GM18861 (cell line): ENCODE results near the gene NXF3.
"Not testable (repeated sequence)": the region's sequence is repeated elsewhere in the genome, so short reads cannot be mapped to it uniquely, and the experiment has no call there.

Experiments used
- ATAC-seq: cut with Tn5 transposase; IDR thresholded peaks from one replicate; pipeline ENCODE4 v1.9.1; 2021; ENCODE audit not compliant: unreplicated experiment

The NXF3 gene, protein sequence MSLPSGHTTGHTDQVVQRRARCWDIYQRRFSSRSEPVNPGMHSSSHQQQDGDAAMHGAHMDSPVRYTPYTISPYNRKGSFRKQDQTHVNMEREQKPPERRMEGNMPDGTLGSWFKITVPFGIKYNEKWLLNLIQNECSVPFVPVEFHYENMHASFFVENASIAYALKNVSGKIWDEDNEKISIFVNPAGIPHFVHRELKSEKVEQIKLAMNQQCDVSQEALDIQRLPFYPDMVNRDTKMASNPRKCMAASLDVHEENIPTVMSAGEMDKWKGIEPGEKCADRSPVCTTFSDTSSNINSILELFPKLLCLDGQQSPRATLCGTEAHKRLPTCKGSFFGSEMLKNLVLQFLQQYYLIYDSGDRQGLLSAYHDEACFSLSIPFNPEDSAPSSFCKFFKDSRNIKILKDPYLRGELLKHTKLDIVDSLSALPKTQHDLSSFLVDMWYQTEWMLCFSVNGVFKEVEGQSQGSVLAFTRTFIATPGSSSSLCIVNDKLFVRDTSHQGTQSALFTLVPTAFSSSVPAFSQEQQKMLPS

DNA sequence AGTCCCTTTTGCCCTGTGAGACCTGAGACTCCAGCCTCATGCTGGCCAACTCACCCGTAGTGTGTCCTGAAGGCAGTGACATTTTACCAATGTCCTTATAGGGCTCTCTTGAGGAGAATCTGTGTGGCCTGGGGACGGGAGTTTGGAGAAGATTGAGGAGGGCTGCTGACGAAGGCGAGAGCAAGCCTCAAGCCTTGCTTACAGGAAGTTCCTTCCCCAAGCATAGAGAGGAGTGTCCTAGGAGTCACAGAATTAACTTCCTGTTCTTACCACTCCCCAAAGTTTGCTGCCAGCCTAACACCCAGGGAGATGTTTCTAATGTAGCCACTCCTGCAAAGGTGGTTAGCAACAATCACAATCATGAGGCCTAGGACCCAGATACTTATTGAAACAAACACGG lies at the start of gene NXF3:
Gene NXF3 (minus strand): TSS at position 202 of the 400 bp plus-strand sequence. CDS start 120 bp downstream, at position 82.
- no peak for ATAC-seq

DNA sequence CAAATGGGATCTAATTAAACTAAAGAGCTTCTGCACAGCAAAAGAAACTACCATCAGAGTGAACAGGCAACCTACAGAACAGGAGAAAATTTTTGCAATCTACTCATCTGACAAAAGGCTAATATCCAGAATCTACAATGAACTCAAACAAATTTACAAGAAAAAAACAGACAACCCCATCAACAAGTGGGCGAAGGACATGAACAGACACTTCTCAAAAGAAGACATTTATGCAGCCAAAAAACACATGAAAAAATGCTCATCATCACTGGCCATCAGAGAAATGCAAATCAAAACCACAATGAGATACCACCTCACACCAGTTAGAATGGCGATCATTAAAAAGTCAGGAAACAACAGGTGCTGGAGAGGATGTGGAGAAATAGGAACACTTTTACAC lies 43.6 kb upstream of the NXF3 start:
- not testable (repeated sequence) for ATAC-seq

DNA sequence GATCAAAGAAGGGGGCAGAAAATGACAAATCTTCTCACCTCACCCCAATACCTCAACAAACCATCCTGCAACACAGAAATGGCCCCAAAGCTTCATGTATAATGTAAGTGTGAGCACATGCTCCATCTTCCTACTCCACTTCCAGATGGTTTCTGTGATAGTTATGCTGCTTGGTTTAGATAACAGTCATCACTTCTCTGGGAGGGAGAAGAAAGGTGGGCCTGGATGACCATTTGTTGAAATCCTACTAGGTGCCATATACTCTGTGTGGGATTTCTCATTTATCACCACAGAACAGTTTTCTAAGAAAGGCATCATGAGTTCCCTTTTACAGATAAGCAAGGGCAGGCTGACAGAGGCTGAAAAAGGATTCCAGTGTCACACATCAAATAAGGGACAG lies 31.3 kb upstream of the NXF3 start:
- ATAC-seq, result no peak

DNA sequence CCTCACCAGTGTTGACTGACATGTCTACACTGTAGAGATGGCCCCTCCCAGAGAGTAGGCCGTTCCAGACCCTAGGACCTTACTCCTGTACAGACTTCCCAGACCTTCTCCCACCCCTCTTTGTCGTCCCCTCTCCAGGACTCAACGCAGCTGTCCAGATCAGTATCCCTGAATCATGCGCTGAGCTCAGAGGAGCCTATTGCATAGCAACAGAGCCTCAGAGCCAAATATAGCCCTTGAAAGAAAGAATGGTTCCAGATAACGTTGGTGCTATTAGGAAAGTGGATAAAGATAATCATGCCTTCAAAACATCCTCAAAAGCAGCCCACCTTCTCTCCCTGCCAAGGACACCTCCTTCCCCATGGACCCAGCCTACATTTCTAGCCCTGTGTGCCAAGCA lies 27.8 kb upstream of the NXF3 start:
- no peak for ATAC-seq

DNA sequence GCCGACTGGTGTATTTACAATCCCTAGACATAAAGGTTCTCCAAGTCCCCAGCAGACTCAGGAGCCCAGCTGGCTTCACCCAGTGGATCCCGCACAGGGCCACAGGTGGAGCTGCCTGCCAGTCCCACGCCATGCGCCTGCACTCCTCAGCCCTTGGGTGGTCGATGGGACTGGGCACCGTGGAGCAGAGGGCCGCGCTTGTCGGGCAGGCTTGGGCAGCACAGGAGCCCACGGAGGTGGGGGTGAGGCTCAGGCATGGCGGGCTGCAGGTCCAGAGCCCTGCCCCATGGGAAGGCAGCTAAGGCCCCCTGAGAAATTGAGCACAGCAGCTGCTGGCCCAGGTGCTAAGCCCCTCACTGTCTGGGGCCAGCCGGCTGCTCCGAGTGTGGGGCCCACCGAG lies 24.0 kb upstream of the NXF3 start:
- not testable (repeated sequence) for ATAC-seq

DNA sequence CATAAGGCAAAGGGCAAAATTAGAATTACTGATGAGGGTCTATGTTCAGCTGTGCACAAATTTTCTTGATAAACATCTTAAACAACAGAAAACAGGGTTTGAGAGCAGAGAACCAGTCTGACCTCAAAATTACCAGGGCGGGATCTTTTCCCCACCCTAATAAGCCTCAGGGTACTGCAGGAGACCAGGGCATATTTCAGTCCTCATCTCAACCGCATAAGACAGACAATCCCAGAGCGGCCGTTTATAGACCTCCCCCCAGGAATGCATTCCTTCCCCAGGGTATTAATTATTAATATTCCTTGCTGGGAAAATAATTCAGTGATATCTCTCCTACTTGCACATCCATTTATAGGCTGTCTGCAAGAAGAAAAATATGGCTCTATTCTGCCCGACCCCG lies 16.6 kb upstream of the NXF3 start:
- ATAC-seq, result not testable (repeated sequence)

DNA sequence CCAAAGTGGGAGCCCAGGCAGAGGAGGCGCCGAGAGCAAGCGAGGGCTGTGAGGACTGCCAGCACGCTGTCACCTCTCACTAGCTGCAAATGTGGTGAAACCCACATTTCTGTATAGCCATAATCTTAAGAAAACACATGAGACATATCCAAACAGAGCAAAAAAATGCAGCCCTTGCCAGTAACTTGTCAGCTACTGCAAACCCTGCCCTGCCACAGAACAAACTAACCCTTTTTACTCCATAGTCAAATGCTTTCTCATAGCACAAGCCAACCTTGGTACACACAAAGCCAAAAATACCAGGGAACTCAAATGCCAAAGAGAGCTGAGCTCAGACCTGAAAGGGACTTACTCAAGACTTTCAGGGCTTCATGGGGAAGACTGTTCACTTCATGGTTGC lies 14.9 kb upstream of the NXF3 start:
- ATAC-seq, result no peak

DNA sequence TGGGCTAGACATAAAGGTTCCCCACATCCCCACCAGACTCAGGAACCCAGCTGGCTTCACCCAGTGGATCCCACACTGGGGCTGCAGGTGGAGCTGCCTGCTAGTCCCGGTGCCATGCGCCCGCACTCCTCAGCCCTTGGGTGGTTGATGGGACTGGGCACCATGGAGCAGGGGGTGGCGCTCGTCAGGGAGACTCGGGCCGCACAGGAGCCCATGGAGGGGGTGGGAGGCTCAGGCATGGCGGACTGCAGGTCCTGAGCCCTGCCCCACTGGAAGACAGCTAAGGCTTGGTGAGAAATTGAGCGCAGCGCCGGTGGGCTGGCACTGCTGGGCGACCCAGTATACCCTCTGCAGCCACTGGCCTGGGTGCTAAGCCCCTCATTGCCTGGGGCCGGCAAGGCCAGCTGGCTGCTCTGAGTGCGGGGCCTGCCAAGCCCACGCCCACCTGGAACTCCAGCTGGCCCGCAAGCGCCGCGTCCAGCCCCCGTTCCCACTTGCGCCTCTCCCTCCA lies 14.3 kb upstream of the NXF3 start:
- ATAC-seq, result not testable (repeated sequence)

DNA sequence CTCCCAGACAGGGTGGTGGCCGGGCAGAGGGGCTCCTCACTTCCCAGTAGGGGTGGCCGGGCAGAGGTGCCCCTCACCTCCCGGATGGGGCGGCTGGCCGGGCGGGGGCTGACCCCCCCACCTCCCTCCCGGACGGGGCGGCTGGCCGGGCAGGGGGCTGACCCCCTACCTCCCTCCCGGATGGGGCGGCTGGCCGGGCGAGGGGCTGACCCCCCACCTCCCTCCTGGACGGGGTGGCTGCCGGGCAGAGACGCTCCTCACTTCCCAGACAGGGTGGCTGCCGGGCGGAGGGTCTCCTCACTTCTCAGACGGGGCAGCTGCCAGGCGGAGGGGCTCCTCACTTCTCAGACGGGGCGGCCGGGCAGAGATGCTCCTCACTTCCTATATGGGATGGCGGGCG lies 11.4 kb upstream of the NXF3 start:
- ATAC-seq, result not testable (repeated sequence)

DNA sequence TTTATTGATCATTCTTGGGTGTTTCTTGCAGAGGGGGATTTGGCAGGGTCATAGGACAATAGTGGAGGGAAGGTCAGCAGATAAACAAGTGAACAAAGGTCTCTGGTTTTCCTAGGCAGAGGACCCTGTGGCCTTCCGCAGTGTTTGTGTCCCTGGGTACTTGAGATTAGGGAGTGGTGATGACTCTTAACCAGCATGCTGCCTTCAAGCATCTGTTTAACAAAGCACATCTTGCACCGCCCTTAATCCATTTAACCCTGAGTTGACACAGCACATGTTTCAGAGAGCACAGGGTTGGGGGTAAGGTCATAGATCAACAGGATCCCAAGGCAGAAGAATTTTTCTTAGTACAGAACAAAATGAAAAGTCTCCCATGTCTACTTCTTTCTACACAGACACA lies 10.9 kb upstream of the NXF3 start:
- ATAC-seq, result not testable (repeated sequence)

DNA sequence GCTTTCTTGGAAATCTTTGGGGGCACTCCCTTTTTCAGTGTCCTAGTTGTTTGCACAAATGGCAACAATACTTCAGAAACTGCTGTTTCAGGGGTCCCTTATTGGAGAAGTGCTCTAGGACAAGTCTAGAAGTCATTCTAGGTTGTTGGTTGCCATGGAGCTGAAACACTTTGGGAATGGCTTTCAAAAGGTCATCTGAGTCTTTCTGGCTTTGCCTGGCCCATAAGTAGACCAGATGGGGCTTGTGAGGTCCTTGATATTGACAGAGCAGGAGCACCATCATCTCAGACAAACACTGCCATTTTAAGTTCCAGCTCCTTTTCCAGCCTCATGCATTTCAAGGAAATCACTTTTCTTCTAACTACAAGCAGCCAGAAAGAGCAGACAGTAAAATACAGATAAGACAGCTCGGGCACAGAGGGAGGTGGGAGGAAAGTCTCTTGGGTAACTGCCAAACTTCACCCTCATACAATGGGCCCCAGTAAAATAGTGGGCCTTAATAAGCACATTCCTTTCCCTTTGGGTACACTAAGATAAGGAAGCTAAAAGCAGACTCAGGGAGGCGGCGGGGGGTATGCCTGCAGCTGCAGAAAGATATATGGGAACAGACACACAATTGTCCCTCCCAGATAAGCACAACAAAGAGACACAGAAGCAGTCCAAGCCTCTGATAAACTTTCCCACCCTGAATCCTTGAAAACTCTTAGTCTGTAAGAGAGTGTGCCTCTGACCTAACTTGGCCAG lies 8.5 kb upstream of the NXF3 start:
- no peak for ATAC-seq

DNA sequence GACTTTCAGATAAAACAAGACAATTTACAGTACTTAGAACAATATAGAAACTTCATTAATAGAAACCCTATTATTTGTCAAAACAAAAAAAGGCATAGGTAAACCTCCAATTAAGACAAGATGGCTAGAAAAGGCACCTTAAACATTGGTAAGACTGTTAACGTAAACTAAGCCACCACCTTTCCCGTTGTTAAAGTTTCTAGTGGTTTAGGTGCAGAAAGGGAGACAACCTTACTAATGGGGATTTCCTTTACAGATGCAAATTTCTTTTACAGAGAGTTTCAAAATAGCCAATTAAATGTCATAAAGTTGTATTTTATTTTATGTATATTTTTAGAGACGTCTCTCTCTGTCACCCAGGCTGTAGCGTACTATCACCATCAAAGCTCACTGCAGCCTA lies 7.5 kb upstream of the NXF3 start:
- ATAC-seq, result no peak

DNA sequence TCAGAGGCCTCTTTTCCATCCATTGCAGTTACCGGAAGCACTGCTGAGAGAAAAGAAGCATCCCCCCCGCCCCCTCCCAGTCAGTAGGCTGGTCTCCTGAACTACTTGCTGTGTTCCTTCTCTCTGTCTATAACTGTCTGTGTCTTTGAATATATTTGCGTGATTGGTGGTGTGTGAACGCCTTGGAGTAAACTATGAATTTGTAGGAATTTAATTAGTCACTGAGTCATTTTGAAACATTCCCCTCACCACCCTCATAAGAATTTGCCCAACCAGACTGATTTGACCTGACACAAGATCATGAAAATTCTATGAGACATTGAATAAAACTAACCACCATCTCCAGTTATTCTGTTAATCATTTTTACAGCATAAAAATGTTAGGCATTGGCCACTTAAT lies 6.7 kb upstream of the NXF3 start:
- no peak for ATAC-seq

DNA sequence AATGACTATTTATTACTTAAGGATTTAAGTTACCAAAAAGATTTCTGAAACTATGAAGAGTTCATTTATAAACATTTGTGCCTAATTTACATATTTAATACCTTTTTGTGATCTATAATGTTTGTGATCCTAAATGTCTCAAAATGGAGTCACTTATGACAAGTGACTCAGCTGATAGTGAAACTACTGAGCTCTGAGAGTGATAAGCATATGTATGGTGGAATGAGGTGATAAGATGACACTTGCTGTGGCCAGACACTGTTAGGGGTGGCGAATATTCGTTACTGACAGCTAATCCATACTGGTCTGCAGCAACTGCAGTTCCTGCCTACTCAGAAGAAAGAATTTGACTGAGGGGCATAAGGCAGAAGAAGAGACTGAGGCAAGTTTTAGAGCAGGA lies 5.5 kb upstream of the NXF3 start:
- no peak for ATAC-seq

DNA sequence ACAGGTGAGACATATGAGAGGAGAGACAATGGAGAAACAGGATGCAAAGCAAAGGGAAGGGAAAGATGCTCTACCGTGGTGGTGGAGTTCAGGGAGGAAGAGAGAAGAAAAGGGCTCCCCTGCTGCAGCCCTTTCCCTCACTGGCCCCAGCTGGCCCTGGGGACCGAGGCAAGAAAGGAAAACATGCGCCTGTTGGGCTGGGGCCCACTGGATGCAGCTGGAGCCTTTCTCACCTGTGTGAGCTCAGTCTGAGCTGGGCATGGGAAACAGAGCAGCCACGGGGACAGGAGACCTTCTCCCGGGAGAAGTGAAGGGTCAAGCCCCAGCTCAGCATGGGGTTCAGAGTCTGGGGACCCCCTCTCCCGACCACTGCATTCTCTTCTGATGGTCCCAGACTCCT lies 11.9 kb downstream of the NXF3 start:
- no peak for ATAC-seq

DNA sequence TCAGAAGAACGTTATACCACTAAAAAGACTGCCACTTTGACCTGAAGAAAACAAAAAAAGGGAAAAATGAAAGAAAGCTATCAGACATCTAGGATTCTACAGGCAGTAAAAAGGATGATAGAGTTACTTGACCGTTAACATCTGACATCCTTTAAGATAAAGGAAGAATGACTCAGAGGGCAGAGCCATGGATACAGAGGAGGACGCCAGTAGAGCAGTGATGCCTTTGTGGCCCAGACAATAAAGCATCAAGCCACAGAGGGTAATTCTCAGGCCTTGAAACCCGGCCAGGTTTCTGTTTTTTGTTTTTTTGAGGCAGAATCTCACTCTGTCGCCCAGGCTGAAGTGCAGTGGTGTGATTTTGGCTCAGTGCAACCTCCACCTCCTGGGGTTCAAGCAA lies 19.5 kb downstream of the NXF3 start:
- ATAC-seq, result no peak

DNA sequence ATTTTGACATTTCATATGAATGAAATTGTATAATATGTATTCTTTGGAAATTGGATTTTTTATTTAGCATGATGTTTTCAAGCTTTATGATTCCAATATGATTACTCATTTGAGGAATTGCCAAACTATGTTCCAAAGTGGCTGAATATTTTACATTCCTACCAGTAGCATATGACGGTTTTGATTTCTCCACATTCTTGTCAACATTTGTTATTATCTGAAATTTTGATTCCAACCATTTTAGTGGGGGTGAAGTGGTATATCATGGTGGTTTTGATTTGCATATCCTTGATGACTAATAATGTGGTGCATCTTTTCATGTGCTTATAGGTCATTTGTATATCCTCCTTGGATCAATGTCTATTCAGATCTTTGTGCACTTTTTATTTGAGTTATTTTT lies 26.3 kb downstream of the NXF3 start:
- no peak for ATAC-seq

DNA sequence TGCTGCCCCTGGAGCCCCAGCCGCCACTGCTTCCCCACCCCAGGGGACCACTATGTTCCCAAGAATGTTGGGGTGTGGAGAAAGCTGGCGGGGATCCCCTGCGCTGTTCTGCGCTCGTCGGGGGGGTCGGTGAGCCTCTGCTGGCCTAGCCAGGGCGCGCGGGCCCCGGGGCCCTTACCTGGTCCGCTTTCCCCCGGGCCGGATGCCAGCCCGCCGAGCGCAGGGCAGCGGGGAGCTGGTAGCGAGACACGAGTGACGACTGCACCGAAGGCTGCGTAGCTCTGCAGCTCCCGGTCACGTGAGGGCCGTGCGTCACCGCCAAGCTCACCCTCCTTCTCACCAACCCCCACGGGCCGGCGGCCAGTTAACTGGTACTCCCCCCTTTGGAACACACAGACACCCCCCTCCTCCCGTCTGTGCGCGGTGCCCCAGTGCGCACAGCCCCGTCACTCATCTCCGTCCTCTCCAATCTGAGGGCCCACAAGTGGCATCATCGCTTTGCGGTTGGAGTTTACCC lies 29.0 kb downstream of the NXF3 start, which contains the start of gene BEX1:
Gene BEX1 (minus strand): TSS at position 254 of the 517 bp plus-strand sequence. CDS start 897 bp downstream, outside the sequence.
- ATAC-seq, result no peak

DNA sequence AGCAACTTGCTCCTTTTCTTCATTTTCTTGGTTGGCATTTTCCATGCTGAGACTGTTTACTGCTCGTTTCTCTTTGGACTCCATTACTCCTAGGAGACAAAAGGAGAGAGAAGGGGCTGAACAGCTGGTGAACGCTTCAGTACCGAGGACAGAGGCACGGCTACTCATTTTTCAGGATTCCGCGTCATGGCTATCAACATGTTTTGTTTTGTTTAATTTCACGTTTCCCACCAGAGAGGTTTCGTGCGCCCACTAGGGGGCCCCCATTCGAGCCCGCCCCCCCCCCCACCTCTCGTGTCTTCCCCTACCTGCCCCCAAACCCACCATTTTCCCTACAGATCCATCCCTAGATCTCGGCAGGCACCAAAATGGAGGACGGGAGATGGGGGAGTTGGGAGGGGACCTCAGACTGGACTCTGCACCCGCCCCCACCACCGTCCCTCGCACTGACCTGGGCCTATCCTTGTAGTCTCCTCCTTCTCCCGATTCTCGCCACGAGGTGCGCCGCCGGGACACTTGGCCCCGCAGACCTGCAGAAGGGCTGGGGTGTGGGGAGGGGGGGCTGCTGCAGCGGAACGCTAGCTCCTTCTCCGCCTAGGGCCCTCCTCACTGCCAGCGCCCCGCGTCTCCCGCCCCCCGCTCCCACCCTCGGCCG lies 29.6 kb downstream of the NXF3 start:
- no peak for ATAC-seq

DNA sequence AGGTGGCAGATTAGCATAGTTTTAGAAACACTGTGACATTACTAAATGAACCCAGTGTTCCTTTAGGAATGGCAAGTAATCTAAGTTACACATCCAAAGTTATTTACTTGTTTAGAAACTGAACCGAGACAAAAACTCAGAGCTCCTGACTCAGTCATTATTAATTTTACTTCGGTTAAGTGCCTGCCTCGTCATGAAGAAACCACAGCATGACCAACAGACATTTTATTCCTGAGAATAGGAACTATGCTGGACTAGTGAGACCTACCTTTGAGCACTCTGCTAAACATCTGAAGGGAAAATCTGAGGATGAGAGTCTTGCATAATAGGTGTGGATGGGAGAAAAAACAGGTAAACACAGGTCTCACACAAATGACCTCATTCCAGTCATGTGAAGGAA lies 31.5 kb downstream of the NXF3 start:
- no peak for ATAC-seq

DNA sequence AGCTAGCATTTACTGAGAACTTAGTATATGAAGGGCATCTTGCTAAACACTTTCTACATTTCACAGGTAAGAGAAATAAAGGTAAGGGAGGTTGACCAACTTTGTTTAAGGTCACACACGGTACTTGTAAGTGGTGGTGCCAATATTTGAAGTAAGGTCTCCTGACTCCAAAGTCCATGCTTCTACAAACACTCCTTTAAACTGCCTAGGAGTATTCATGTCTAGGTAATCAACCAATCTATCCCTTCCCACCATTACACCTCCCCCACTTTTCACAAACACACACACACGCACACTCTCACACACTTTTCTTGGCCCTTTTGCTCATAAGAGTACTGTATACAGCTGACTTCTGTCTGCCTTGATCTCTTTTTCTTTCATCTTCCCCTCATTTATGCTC lies 36.0 kb downstream of the NXF3 start:
- ATAC-seq, result no peak
